ENCODE results near the gene OSCAR. TPM values are rescaled to one million over a fixed set of nuclear protein-coding genes. Genes with fewer than 3 reads are reported as not detected.
A peak's percentile ranks its signal among the peaks of the same experiment; 100 is the strongest.

OSCAR gene
- total RNA-seq, 1 donor from 2014 or later: not detected

DNA sequence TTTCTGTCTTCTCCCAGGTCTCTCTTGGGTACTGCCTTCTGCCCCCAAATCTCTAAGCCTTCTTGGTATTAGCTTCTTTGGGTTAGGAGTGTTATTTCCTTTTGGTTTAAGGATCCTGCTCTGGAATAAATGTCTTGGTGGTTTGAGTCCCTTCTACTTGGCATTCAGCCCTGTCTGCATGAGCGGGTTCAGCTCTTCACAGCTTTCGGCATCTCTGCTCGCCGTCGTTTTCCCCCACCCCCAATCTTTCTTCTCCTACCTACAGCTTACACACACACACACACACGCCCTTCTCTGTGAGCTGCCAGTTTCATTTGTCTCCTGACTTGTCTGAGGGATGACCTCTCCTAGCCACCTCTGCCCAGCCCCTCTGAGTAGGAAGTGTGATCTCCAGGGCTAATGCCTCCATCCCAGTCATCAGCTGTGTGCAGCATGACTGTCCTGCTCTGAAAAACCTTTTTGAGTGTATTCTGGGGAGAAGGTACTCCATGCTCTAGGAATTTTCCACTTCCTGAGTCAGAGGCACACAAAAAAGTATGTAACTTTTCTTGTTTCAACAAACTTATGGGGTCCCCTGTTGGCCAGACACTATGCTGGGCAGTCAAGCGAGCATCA, 41.7 kb upstream of the OSCAR start:
- H3K4me3 Mint-ChIP-seq: no peak overlapping the region
- peaks cover 1% of the 10 kb centered on the region for H3K27me3 Mint-ChIP-seq (ENCODE audit: low read depth)
- peaks cover 36% of the 10 kb centered on the region for H3K36me3 Mint-ChIP-seq
- peak overlapping the region; percentile 43 for H3K27ac Mint-ChIP-seq
- TF ChIP-seq, protein P1, sequence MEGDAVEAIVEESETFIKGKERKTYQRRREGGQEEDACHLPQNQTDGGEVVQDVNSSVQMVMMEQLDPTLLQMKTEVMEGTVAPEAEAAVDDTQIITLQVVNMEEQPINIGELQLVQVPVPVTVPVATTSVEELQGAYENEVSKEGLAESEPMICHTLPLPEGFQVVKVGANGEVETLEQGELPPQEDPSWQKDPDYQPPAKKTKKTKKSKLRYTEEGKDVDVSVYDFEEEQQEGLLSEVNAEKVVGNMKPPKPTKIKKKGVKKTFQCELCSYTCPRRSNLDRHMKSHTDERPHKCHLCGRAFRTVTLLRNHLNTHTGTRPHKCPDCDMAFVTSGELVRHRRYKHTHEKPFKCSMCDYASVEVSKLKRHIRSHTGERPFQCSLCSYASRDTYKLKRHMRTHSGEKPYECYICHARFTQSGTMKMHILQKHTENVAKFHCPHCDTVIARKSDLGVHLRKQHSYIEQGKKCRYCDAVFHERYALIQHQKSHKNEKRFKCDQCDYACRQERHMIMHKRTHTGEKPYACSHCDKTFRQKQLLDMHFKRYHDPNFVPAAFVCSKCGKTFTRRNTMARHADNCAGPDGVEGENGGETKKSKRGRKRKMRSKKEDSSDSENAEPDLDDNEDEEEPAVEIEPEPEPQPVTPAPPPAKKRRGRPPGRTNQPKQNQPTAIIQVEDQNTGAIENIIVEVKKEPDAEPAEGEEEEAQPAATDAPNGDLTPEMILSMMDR (IDR thresholded peaks at IDR 0.05; ENCODE audit: unreplicated experiment): no peak
- peaks cover 13% of the 10 kb centered on the region for H3K4me1 Mint-ChIP-seq
- H3K9me3 Mint-ChIP-seq: no peaks in the 10 kb centered on the region
- no peak for DNase-seq (ENCODE audit: low spot score in 2 of 2, unreplicated experiment in 2 of 2)

DNA sequence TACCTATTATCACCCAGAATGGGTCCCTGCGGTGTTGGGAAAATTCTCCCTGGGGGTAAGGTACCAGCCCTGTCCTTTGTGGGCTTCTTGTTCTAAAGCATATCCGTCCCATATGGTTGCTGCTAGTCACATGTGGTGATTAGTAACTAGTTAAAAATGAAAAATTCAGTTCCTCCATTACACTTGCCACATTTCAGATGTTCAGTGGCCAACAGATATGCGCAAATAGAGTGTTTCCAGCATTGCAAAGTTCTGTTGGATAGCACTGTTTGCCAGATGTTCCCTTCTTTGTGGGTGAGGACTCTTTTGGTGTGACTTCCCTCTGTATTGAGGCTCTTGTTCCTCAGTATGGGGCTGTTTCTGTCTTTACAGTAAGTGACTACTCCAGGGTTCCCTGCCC, 40.8 kb upstream of the OSCAR start:
- no peak overlapping the region for H3K27ac Mint-ChIP-seq
- peaks cover 28% of the 10 kb centered on the region for H3K36me3 Mint-ChIP-seq
- no peak for DNase-seq (ENCODE audit: low spot score in 2 of 2, unreplicated experiment in 2 of 2)
- H3K9me3 Mint-ChIP-seq: no peaks in the 10 kb centered on the region
- TF ChIP-seq, protein P1 (IDR thresholded peaks at IDR 0.05; ENCODE audit: unreplicated experiment): no peak
- H3K4me1 Mint-ChIP-seq: peaks cover 16% of the 10 kb centered on the region
- H3K27me3 Mint-ChIP-seq (ENCODE audit: low read depth): peaks cover 3% of the 10 kb centered on the region
- H3K4me3 Mint-ChIP-seq: no peak overlapping the region

DNA sequence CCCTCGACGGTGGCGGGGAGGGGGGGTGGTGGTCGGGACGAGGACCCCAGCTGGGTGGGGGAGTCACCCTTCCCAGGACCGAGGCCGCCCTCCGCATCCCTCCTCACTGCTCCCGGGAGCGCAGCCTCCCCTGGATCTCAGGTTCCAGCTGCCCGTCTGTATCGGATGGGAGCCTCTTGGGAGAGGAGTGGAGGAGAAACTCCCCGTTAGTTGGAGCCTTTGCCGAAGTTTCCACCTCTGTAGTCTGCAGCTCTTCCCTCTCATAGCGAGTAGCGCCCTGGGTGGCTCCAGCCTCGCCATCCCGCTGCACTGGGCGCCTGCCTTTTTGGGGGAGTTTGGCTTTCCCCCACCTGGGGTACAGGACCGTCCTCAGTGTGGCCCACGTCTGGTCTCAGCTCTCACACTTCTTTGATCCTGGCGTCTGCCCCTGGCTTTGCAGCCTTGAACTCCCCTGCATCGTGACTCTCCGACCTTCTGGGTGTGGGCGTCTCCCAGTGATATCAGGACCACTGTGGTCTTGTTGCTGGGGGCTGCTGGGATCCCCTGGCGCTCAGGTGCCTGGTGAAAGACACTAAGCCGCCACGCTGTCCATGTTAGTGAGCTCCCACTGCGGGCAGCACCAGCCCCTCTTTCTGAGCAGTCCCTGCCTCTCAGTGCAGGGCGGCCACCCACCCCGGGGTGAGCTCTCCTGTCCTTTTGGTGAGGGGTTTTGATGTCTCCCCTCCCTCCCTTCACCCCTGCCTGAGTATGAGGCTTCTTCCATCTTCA, 38.1 kb upstream of the OSCAR start:
- TF ChIP-seq, protein P1 (IDR thresholded peaks at IDR 0.05; ENCODE audit: unreplicated experiment): no peak
- Mint-ChIP-seq H3K36me3 (peaks cover 8% of the 10 kb centered on the region), H3K4me1 (peaks cover 23% of the 10 kb centered on the region), H3K27me3 (ENCODE audit: low read depth) (peaks cover 8% of the 10 kb centered on the region), H3K4me3 (peak overlapping the region; percentile 90), H3K9me3 (no peaks in the 10 kb centered on the region), H3K27ac (peak overlapping the region; percentile 94)
- no peak for DNase-seq (ENCODE audit: low spot score in 2 of 2, unreplicated experiment in 2 of 2)

DNA sequence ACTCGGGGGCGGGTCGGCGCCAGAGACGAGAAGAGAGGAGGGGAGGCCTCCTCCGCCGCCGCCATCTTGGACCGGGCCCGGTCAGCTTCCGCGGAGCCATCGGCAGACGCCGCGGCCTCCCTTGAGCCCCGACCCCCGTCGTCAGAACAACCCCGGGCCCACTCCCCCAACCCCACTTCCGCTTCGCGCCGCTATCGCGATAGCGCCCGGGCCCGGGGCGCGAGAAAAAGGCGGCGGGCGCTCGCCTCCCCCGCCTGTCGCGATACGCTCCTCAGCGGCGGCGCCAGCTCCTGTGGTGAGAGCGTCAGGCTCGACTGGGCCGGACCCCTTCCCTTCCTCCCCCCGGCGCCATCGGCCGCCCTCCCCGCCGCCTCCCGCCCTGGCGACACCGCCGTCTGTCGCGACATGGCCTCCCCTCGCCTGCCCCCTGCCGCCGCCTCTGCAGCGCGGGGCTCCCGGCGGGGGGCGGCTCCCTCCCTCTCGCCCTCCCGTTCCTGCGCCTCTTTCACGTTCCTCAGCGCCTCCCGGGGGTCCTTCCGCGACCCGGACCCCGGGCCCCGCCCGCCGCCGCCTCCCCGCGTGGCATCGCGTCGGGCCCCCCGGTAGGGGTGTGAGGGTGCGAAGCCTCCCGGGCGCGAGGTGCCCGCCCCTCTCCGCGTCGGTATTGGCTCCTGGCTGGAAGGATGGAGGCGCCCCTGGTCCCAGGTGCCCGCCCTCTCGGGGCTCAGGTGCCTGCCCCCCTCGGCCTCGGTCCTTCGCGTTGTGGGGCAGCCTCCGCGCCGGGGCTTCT, 37.3 kb upstream of the OSCAR start, which contains the start of gene CNOT3:
Gene CNOT3 (plus strand): TSS at position 64 of the 790 bp plus-strand sequence. CDS start 5,217 bp downstream, outside the sequence.
- Mint-ChIP-seq H3K36me3 (peaks cover 4% of the 10 kb centered on the region), H3K27me3 (ENCODE audit: low read depth) (peaks cover 8% of the 10 kb centered on the region), H3K4me1 (peaks cover 23% of the 10 kb centered on the region), H3K27ac (peak within 1 kb of the TSS; percentile 97), H3K9me3 (no peaks in the 10 kb centered on the region), H3K4me3 (peak within 1 kb of the TSS; percentile 90)
- TF ChIP-seq, protein P1 (IDR thresholded peaks at IDR 0.05; ENCODE audit: unreplicated experiment): peak; percentile 33
- DNase-seq (ENCODE audit: low spot score in 2 of 2, unreplicated experiment in 2 of 2): no peak

DNA sequence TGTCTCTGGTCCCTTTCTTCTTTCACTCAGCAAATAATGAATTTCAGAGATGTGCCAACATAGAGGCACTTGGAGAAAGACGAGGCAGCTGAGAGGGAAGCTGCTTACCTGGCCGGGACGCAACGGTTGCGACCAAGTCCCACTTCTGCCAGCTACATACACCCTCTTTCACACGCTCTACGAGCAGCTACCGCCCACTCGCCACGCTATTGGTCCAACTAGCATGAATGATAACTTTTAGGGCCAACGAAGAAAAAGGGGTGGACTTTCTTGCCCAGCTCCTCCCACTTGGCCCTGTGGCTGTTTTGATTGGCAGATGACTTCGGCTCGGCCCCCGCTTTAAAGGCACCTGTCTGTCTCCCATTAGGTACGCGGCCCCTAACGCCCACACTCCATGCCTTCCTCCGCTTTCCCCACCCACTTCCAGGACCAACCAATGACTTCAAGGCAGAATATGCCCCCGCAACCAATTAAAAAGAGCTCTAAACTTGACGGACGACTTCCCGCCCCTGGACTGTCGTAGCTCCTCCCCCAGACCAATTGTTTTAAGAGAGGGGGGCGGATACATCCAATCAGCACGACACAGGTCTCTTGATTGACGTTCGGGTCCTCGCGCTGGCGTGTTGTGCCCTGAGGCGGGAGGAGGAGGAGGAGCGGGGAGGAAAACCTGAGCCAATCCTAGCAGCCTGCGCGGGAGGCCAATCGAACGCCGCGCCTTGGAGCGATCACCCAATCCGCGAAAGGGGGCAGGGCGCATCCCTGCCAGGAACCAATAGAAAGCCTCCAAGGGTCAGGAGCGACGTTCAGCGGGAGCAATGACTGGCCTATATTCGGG, 36.5 kb upstream of the OSCAR start:
- H3K4me3 Mint-ChIP-seq: peak overlapping the region; percentile 90
- TF ChIP-seq, protein P1 (IDR thresholded peaks at IDR 0.05; ENCODE audit: unreplicated experiment): no peak
- H3K9me3 Mint-ChIP-seq: no peaks in the 10 kb centered on the region
- peak; percentile 99 to 100 for DNase-seq (ENCODE audit: low spot score in 2 of 2, unreplicated experiment in 2 of 2)
- no peaks in the 10 kb centered on the region for H3K36me3 Mint-ChIP-seq
- peaks cover 8% of the 10 kb centered on the region for H3K27me3 Mint-ChIP-seq (ENCODE audit: low read depth)
- H3K4me1 Mint-ChIP-seq: peaks cover 23% of the 10 kb centered on the region
- H3K27ac Mint-ChIP-seq: peak overlapping the region; percentile 97

Data from mesothelial cell of epicardium (in vitro differentiated cells).